Activated CD4-positive, CD25-positive, alpha-beta regulatory T cell treated with anti-CD3 and anti-CD28 coated beads, Interleukin-2, amount 50 U/mL, for 72 hours (primary cell): ENCODE measurements around the gene URAD.
"Not testable (repeated sequence)": the region's sequence is repeated elsewhere in the genome, so short reads cannot be mapped to it uniquely, and the experiment has no call there.

Experiments used
- DNase-seq: peaks from one replicate; pipeline ENCODE4 v3.0.0; 2021

The URAD gene

GRCh38 chr13:27988520-27988919, at the start of gene URAD:
Gene URAD, minus strand, starts transcription at chr13:27988693. Its CDS starts 56 bp downstream, at chr13:27988637.
- no peak for DNase-seq

- DNase-seq = no peak
Measured at GRCh38 chr13:28037399-28037798, 48.9 kb upstream of the URAD start.

GRCh38 chr13:28035146-28035782, 46.8 kb upstream of the URAD start:
- DNase-seq = no peak

DNA sequence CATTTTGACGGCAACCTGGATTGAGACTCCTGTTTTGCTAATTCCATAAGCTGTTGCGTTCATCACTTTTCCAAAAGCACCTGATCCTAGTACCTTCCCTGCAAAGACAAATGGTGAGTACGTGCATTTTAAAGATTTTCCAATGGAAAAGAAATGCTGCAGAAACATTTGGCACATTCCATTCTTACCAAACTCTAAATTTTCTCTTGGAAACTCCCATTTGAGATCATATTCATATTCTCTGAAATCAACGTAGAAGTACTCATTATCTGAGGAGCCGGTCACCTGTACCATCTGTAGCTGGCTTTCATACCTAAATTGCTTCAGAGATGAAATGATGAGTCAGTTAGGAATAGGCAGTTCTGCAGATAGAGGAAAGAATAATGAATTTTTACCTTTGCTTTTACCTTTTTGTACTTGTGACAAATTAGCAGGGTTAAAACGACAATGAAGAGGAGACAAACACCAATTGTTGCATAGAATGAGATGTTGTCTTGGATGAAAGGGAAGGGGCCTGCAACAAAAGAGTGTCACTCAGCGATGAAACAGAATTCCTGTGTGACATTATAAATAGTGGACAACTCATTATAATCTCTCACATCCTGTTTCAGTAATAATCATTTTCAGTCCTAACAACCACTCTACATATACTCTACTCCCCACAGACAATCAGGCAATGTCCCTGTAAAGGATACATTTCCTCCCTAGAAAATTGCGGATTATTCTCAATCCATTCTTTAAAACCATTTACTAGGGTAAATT, 45.6 kb upstream of the URAD start:
- no peak for DNase-seq

DNA sequence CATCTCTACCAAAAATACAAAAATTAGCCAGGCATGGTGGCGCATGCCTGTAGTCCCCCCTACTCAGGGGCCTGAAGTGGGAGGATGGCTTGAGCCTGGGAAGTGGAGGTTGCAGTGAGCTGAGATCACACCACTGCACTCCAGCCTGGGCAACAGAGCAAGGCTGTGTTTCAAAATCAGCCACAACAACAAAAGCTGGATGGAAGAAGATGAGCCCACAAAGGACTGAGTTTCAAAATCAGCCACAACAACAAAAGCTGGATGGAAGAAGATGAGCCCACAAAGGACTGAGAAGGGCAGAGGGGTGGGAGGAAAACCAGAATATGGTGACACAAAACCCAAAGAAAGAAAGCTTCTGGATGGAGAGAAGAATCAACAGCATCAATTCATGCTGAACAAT, 43.9 kb upstream of the URAD start:
- DNase-seq = not testable (repeated sequence)

DNA sequence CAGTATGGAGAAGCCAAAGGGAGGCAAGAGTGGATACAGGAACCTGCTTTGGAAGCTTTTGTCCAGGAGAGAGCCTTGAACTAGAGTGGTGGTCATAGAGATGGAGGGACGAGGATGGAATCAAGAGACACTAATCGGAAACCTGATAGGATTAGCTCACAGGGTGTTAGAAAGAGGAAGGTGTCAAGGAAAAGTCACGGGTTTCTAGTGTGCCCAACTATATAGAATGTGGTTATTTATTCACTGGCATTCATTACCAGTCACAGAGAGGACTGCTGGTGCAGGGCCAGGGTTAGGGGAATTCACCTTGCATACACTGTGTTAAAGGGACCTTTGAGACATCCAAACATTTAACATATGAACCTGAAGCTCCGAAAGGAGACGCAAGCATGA, 43.4 kb upstream of the URAD start:
- no peak for DNase-seq

DNA sequence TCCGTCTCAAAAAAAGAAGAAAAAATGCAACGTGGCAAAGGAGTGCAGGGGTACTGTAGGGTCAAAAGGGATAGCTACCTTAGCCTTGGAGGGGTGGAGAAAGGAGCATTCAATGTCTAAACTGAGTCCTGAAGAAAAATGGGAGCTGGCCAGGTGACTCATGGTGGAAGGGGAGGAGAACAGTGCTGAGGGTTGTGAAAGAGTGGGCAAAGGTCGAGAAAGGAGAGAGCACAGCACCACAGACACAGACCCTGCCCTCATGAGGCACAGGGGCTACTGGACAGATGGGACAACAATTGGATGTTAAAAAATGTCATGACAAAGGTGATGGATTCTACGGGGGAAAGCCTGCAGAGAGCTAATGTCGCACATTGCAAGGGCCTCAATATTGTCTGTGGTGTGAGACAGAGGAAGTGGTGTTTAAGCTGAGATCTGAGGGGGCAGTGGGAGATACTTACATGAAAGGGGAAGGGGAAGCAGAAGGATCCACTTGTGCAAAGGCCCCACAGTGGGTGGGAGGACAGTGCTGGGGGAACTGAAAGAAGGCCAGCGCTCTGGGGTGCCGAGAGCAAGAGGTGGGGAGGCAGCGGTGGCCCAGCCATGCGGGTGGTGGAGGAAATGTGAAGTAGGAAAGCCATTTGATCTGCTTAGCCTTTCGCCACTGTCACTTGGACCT, 42.9 kb upstream of the URAD start:
- DNase-seq = no peak

- DNase-seq = no peak
Measured at GRCh38 chr13:28027607-28028364, 39.3 kb upstream of the URAD start.

DNA sequence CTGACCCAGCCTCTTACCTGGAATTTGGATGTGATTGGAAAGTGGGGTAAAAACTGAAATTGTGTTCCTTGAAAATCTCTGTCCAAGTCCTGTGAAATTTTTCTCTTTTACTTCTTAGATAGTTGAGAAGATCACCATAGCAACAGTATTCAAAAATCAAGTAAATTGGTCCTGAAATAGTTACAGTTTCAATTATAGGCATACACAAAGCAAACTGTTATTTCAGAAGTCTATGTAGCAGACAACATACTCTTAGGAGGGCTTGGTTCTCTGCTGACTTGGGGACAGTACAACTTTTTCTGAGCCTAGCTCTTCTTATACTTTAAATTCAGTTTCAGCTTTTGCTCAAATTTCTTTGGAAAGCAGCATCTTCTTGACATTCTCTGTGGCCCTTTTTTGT, 38.6 kb upstream of the URAD start:
- DNase-seq = no peak

GRCh38 chr13:28026508-28026907, 38.0 kb upstream of the URAD start:
- DNase-seq = no peak

DNA sequence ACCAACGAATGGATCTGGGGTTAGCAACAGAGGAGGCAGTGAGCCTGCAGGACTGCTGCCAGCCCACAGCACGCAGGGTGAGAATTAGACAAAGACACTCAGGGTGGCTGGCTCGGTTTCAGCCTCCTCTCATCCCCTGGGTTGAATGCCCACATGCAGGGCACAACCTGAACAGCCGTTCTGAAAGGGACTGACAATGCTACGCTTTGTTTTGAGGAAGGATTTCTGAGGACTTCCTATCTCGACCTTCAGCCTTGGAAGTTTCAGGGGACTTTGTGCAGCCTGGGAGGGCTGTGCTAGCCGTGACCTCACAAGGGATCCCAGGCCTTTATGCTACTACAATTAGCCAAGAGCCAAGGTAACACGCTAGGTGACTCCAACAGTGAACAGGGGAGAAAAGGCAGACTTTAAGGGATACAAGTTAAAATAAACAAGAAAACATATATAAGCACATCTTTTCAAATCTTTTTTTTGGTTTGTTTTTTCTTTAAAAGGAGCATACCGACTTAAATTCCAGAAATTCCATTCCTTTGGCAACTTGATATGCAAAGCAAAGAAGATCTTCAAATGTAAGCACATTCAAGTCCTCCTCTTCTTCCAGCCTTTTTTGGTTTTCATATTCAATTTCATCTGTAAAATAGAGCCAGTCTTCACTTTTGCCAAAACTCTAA, 34.5 kb upstream of the URAD start:
- no peak for DNase-seq

DNA sequence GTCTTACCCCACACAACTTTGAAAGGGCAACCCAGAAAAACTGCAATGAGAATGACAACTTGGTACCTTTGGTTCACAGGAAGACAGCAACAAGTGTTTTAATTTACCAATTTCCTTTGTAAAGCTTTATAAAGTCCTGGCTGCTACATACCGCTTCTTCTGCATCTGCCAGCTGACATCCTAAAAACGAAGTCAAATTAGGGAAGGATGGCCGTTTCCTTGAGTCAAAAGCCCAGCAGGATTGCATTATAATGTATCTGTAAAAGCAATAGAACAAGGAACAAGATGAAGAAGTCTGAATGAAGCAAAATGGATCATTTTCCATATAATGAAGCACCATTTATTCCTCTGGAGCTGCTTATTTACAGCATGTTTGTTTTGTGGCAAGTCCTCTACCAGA, 25.8 kb upstream of the URAD start:
- no peak for DNase-seq

DNA sequence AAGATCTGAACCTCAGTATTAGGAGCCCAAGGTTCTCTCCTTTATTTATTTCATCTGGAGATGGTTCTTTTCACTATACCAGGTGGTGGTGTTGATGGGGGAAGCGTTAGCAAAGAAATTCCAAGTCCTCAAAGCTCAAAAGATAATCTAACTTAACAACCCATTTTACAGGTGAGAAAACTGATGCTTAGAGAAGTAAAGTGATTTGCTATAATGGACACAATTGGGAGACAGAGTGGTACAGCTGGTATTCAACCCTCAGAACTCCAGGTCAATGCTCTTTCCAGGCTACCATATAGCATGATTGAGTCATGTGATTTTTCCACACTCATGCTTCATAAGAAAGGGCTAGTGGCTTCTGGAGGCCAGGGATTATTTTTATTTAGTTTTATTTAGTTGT, 25.0 kb upstream of the URAD start:
- DNase-seq = no peak

- no peak for DNase-seq
Measured at GRCh38 chr13:28012896-28013295, 24.4 kb upstream of the URAD start.

GRCh38 chr13:28012383-28012782, 23.9 kb upstream of the URAD start:
- DNase-seq = no peak

DNA sequence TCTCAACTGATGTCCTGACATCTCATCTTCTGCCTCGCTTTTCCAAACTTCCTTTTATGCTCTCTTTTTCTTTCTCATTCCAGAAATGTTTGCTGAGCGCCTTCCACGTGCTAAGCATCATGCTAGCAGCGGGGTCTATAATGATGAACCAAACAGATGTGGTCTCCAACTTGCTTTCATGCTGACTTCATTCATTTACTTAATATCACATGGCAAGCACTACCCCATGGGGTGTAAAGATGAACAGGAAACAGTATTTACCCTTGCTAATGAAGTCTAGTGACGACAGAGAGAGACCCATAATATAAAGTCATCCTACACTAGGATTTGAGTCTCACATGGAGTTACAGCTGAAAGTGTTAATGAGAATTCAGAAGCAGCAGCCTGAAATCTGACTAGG, 21.6 kb upstream of the URAD start:
- no peak for DNase-seq

DNA sequence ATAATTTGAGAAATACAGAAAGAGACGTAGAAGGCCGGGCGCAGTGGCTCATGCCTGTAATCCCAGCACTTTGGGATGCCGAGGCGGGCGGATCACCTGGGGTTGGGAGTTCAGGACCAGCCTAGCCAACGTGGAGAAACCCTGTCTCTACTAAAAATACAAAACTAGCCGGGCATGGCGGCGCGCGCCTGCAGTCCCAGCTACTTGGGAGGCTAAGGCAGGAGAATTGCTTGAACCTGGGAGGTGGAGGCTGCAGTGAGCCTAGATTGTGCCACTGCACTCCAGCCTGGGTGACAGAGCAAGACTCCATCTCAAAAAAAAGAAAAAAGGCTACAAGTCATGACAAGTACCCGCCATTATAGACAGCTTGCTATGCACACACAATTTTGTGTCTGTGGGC, 16.5 kb upstream of the URAD start:
- not testable (repeated sequence) for DNase-seq

DNA sequence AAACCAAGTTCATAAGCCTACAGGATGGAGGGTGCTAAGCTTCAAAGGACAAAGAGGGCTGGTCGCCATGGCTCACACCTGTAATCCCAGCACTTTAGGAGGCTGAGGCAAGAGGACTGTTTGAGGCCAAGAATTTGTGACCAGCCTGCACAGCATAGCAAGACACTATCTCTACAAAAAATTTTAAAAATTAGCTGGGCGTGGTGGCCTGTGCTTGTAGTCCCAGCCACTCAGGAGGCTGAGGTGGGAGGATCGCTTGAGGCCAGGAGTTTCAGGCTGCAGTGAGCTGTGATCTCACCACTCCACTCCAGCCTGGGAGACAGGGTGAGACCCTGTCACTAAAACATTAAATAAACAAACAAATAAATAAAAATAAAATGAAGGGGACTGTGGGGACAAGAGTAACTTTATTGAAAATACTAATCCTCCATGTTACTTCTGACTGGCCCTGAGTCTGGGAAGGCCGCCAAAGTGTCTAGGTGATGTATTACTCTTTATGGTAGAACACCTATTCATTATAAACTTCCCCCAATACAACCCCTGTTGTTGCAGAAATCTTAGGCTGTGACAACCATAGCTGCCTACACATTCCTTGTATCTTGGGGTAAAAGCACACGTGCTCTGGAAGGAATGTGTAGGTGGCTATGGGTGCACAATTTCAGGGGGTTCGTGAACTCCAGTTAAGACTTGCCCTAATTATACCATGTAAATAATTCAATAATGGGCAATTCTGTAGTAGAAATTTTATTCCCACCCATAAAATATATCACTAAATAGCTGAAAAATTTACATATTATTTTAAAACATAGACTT, 14.6 kb upstream of the URAD start:
- no peak for DNase-seq

- no peak for DNase-seq
Measured at GRCh38 chr13:28001837-28002473, 13.5 kb upstream of the URAD start.

DNA sequence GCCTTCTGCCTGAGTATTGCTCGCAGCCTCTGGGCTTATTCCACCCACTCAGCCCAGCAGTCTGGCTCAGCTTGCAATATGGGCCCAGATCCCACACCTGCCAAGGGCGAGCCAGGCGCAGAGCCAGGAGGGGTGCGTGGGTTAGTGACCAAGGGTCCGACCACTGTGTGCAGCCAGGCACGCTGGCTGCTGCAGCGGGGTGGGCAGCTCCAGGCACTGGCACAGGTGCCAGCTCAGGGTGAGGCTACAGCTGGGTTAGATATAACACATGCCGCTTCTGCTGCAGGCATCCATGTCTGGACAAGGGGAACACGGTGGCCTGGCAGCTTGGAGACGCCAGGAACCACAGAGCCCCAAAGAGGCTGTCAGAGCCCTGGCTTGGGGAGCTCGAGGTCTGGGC, 12.6 kb upstream of the URAD start:
- no peak for DNase-seq

DNA sequence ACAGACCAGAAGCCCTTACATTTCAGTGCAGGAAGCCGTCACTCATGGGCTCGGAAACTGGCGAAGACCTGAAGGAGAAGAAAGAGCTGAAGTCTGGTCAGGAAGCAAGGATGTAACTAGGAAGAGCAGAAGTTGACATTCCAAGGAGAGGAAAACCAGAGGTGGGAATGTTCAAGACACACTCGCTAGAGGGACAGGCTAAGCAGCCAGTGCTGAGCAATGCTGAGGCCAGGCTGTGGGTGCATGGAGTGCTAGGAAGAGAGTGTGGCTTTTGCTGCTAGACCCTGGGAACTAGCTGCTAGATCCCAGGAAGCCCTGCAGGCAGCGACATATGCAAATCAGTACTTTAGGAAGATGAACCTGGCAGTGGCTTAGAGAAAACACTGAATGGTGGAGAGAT, 12.1 kb upstream of the URAD start:
- no peak for DNase-seq
